PC-9 (cell line): ENCODE results near the gene PDE3A.

ENCODE experiments used
- EZH2 ChIP-seq: fragments of 200-600 bp; sonication (generic); IDR thresholded peaks from 2 replicates; pipeline ENCODE4 v1.8.0; 2017; ENCODE audit warnings: antibody characterized with exemption, low read depth
- TF ChIP-seq, protein P1 (sequence below): fragments of 200-600 bp; sonication (generic); conservative IDR thresholded peaks from 2 replicates; pipeline ENCODE4 v1.6.1; 2017; ENCODE audit warnings: mixed run types, antibody characterized with exemption, mild to moderate bottlenecking, moderate library complexity

DNA sequence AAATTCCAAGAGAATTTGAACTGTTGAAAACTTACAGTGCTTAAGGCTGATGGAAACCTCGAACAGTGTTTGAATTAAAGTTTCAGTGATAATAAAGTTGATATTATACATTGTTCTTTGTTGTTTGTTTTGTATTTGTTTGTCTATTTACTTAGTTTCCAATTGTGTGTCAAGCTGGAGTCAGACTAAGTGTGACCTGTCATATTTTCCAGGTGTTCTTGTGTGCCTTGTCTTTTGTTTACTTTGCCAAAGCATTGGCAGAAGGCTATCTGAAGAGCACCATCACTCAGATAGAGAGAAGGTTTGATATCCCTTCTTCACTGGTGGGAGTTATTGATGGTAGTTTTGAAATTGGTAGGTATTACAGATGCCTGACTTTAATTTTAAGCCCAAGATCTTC, 332.8 kb downstream of the PDE3A start:
- TF ChIP-seq EZH2, result no peak
- TF ChIP-seq, protein P1, sequence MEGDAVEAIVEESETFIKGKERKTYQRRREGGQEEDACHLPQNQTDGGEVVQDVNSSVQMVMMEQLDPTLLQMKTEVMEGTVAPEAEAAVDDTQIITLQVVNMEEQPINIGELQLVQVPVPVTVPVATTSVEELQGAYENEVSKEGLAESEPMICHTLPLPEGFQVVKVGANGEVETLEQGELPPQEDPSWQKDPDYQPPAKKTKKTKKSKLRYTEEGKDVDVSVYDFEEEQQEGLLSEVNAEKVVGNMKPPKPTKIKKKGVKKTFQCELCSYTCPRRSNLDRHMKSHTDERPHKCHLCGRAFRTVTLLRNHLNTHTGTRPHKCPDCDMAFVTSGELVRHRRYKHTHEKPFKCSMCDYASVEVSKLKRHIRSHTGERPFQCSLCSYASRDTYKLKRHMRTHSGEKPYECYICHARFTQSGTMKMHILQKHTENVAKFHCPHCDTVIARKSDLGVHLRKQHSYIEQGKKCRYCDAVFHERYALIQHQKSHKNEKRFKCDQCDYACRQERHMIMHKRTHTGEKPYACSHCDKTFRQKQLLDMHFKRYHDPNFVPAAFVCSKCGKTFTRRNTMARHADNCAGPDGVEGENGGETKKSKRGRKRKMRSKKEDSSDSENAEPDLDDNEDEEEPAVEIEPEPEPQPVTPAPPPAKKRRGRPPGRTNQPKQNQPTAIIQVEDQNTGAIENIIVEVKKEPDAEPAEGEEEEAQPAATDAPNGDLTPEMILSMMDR, result no peak
